ENCODE measurements around the gene PACSIN2. TPM values are rescaled to one million over a fixed set of nuclear protein-coding genes. Genes with fewer than 3 reads are reported as not detected.

PACSIN2 gene
- total and polyA plus RNA-seq, 2 of the 13 experiments (the other 11 are each of a cell fraction or from before 2014, with no cell fraction given) = 54.1 to 68.8 TPM

GRCh38 chr22:42863349-42863961 lies 151.5 kb downstream of the PACSIN2 start:
- ATAC-seq (no peak), DNase-seq (ENCODE audit: low spot score) (no peak)
- intact Hi-C loops (cut with micrococcal nuclease; ENCODE audit: unreplicated experiment) = no loop called here

More at GRCh38 chr22:42863349-42863961, 151.5 kb downstream of the PACSIN2 start:
- TF ChIP-seq ZFP82 (CRISPR knock-in tag; IDR thresholded peaks at IDR 0.05; ENCODE audit: borderline replicate concordance) (no peak), YEATS4 (CRISPR knock-in tag; IDR thresholded peaks at IDR 0.05; ENCODE audit: borderline replicate concordance) (no peak), RAD51 (IDR thresholded peaks at IDR 0.05; ENCODE audit: borderline replicate concordance) (no peak), ZNF792 (CRISPR knock-in tag; IDR thresholded peaks at IDR 0.05) (no peak), PRDM15 (CRISPR knock-in tag; IDR thresholded peaks at IDR 0.05) (no peak), GATAD2A (CRISPR knock-in tag; IDR thresholded peaks at IDR 0.05) (no peak), ZBTB10 (CRISPR knock-in tag; IDR thresholded peaks at IDR 0.05; ENCODE audit: borderline replicate concordance) (no peak), MIER2 (CRISPR knock-in tag; IDR thresholded peaks at IDR 0.05) (no peak), ZNF543 (CRISPR knock-in tag; IDR thresholded peaks at IDR 0.05) (no peak), PAWR (CRISPR knock-in tag; IDR thresholded peaks at IDR 0.05; ENCODE audit: borderline replicate concordance) (no peak), ZNF737 (CRISPR knock-in tag; IDR thresholded peaks at IDR 0.05; ENCODE audit: borderline replicate concordance) (no peak)
- peaks cover 26% of the 10 kb centered on the region for H3K4me1 ChIP-seq (ENCODE audit: insufficient read depth, low read length)
- H3K9ac ChIP-seq (ENCODE audit: insufficient read depth, low read depth, low read length) = no peak overlapping the region
- CTCF ChIA-PET (ENCODE audit: low intra/inter-chr PET ratio, low total read pairs) = no interaction called here
- WGBS (ENCODE audit: low lambda C conversion rate) = 87% methylated on average over 4 of the region's 4 CpGs
- no peaks in the 10 kb centered on the region for H4K20me1 ChIP-seq (ENCODE audit: insufficient read depth, low read length)
- no peak overlapping the region for H3K27ac ChIP-seq (ENCODE audit: extremely low read length, insufficient read depth, low read length)
- no peaks in the 10 kb centered on the region for H3K9me3 ChIP-seq (ENCODE audit: low read length)
- H2AFZ ChIP-seq (ENCODE audit: low read length) = no peak overlapping the region
- in situ Hi-C loops (cut with HindIII; ENCODE audit: extremely low pct_ligation_motif_present, low pct_unique_long_range_greater_than_20kb) = no loop called here
- H3K36me3 ChIP-seq (replicated peaks in 1 of 2; ENCODE audit: control insufficient read depth in 1 of 2, insufficient read depth in 2 of 2, low read length in 2 of 2) = no peaks in the 10 kb centered on the region; a peak in 1 of 5 replicates
- no peaks in the 10 kb centered on the region for H3K79me2 ChIP-seq (ENCODE audit: insufficient read depth, low read length)
- H3K4me3 ChIP-seq (replicated peaks in 1 of 3; ENCODE audit: insufficient read depth in 1 of 3, low read depth in 2 of 3, low read length in 3 of 3) = no peak overlapping the region
- H3K27me3 ChIP-seq (ENCODE audit: control insufficient read depth in 1 of 2, insufficient read depth in 2 of 2, low read length in 2 of 2) = no peaks in the 10 kb centered on the region
- FAIRE-seq = no peak
- POLR2A ChIA-PET = no interaction called here
- no peak overlapping the region for H3K4me2 ChIP-seq (ENCODE audit: low read depth, low read length)
- no TSS peak for BruUV-seq (replicated peaks)
